HG03175 (cell line): Measurements from ENCODE around the gene ZNF385B.

ENCODE experiments used
- ATAC-seq: cut with Tn5 transposase; IDR thresholded peaks from one replicate; pipeline ENCODE4 v1.9.1; 2021; ENCODE audit warnings: mild to moderate bottlenecking, moderate library complexity; ENCODE audit not compliant: unreplicated experiment

Gene ZNF385B

DNA sequence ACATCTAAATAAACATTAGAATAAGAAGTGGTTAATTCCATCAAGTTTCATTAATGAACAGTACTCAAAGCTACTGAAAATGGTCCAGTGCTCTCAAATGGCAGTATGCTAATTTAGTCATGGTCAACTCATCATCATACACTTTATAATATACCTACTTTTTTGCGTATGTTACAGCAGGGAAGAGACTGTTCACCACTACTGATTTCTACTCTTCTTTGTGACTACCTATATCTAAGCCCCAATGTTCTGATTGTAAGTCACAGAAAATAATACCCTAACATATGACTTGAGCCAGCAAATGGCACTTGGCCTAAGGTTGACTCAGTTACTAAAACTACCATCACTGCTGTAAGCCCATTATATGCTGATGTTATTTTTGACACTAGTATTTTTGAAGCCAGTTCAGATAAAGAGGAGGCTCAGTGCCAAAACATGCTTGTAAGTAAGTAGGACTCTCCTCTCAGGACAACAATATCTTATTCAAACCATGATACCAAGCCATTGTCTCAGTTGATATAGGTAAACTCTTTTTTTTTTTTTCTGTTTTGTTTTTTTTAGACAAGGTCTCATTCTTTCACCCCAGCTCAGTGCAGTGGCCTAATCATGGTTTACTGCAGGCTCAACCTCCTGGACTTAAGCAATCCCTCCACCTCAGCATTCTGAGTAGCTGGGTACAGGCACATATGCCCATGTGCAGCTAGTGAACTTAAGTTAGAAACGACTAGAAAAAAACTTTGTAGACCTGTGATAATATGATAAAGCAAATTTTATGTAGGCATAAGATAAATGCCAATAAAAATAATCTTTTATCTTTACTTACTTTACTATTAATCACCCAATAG lies 266.9 kb downstream of the ZNF385B start:
- no peak for ATAC-seq

DNA sequence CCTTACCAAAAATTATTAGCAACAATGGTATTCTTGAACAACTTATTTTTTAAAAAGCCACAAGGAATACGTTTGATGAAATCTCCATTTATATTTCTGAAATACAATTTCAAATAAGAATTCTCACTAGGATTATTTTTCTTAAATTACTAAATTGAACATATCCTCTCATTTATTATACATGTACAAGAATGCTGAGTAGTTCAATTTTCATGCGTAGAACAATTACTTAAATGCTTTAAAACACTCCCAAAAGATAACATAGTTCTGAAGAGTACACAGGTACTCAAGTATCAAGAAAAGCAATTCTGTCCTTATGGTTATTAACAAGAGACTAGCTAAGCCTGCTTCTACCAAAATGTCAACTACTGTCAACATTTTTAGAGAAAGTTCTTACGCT lies 268.1 kb downstream of the ZNF385B start:
- ATAC-seq = no peak

DNA sequence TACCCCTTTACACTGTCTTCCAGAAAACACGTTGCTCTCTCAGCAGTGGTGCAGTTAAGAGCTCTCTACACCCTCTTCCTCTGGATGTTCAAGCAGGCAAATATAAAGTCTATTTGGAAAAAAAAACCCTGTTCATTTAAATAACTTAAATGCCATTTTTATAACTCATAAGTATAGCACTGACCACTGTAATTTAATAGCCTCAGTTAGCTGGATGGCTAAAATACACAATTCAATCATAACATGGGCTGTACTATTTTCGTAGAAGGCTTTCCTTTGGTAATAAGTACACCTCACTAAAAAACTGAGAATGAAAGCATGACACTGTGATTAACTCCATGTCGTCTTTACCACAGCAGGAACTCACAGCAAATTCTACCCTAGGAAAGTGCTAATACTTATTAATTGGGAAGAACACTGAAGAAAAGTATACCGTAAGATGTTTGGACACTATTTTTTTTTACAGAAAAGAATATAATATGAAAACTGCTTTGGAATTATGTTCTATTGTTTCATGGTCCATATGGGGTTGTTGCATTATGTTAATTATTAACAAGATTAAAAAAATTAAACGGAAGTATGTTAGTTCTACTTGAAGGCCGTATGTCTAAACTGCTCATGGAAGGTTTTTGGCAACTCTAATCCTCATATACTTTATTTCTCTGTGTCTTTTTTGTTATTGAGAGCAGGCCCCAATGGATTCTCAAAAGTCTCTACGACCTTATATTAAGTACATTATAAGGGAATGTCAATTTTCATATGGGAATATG lies 269.1 kb downstream of the ZNF385B start:
- ATAC-seq = no peak

DNA sequence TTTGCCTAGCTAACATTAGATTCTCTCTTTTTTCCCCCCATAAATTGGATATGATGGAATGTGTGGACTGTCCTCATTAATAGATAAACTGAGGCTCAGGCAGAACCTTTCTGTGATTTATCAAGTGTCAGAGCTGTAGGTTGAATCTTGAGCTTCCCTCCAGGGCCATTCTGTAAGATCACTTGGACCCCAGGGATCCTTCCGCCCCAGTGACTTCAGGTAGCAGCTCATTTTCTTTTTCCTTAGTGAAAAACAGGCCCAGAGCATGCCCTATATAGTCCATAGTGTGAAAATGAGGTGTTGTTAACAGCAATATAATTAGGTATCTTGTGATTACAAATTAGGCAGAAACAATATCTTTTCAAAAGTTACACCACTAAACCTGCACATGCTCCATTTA lies 269.7 kb downstream of the ZNF385B start:
- no peak for ATAC-seq

DNA sequence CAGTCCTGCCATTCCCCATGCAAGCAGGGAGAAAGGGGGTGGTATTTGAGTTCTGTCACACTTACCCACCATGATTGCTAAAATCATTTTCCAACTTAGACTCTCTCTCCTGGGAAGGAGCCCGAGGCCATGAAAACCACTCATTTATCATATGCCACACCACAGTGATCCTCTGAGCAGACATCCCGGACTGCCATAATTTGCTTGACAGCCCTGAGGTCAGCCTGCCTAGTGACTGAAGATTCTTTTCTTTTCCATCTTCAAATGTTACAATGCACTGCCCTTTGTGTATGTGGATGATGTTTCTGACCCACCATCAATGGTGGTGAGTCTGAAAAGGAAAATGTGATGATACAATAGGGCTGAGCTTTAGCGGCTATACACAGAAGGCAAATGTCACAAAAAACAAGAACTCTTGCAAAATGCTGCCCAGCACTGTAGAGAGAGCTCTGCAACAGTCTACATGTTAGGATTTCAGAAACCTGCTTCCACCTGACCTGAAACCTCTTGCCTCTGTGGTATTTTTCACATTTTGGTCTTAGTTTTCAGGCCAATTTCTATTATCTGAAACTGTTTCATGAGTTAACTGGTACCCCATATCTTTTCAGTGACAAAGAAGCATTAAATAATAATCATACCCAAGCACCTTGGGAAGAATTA lies 272.8 kb downstream of the ZNF385B start:
- ATAC-seq = no peak

DNA sequence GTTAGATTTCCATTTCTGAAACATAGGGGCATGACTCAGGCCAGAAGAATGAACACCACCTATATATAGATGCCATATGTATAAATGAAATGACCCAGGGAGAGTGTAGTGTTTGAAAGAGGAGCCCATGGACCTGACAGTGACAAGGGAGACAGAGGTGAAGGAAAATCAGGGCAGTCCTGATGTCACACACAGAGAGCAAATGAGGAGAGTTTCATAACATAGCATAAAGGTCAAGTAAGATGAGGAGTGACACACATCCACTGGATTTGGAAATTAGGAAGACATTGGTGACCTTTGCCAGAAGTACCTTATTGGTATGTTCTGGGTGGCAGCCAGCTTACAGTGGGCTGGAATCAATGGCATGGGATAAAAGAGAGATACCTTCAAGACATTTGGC lies 276.7 kb downstream of the ZNF385B start:
- ATAC-seq = no peak

DNA sequence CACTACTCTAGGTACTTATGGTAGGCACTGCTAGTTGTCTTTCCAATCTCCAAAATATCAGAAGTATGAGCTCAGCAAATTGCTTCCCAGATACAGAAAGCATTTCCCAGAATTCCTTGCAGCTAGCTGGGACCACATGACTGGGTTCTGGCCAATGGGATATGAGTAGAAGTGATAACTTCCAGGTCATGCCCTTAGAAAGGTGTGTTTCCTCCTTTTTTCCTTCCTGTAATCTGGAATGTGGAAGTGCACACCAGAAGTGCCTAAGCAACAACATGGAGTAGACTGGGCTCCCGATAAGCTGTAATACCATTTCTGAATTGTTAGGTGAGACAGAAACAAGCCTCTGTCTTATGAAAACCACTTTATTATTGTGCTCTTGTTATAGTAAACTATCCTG lies 279.8 kb downstream of the ZNF385B start:
- ATAC-seq = no peak

DNA sequence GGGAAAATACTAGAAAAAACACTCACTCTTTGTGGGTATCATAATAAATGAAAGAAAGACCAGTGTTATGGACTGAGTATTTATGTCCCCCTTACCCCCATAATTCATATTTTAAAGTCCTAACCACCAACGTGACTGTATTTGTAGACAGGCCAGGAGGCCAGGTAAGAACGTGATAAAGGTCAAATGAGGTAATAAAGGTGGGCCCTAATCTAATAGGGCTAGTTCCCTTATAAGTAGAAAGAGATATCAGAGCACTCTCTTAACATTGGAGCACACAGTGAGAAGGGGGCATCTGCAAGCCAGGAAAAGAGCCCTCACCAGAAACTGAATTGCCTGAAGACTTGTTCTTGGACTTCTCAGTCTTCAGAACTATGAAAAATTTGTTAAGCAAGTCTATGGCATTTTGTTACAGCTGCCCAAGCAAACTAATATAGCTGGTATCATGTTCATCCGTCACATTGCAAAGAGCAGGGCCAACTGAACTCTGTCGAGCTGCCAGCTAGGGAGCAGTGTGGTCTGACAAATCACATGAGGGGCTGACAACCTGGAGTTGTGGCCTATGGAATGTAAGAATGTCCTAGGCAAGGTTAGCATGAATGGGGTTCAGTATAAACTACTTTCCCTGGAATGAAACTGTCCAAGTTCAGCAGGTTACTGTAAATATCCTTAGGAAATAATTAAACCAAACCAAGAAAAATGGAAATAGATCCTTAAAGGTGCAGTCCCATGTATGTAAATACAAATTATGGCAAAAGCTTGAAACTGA lies 280.9 kb downstream of the ZNF385B start:
- no peak for ATAC-seq

DNA sequence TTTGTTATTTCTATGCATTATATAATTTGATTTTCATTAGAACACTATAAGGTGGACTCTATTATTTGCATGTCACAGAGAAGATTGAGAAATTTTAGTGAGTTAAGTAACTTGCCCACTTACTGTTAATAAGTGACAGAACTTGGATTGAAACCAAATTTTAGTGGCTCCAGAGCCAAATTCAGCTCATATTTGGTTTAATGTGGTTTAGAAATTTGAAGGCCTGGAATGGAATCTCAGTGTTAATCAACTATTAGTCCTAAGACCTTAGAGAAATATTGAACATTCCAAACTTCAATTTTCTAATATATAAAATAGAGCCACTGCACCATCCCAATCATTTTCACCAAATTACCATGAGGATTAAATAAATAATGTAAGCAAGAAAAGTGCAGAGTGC lies 281.6 kb downstream of the ZNF385B start:
- no peak for ATAC-seq

DNA sequence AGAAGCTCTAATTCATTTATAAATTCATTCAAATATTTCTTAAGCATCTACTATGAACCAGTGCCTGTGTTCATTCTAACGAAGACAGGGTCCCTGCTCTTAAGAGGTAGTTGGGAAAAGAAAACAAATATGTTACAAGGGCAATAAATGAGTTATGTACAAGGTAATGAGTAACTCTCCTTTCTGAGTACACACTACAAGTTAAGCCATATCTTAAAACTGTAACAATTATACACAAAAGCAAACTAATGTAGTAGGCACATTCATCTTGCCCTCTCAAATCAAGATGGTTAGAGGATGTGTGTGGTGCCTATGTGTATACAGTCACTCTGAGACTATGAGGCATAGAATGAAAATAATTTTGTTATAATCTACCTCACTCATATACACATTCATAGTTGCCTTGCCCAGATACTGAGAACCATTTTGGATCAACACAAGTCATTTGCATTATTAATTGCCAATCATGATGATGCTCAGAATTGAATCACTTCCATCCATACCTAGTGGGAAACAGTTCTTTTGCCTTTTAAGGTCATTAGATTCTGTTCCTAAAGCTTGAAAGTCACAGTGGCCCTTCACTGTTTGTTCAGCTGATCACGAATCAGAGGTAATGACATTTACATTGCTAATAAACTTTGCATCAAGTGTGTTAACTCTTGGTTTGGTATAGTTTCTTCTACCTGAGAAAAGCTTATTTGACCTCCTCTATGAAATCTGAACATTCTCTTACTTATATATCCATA lies 283.1 kb downstream of the ZNF385B start:
- ATAC-seq = no peak

DNA sequence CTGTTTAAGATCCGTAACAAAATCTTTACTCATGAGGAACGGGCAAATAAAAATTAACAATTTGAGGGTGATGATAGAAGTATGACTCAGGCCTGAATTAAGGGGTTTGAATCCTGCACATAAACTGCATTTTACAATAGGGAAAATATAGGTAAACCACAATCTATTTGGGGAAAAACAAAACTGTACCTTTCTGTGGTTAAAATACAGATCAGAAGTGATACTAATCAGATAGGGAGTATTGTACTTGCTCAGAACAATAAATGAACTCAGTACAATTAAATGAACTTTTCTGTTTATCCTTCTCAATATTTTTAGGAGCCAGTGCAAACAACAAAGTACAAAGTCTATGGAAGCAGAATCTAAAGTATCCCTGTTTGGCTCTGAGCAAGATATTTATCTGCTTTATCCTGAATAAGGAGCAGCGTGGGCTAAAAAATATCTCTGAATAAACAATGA lies 287.3 kb downstream of the ZNF385B start:
- ATAC-seq = no peak

DNA sequence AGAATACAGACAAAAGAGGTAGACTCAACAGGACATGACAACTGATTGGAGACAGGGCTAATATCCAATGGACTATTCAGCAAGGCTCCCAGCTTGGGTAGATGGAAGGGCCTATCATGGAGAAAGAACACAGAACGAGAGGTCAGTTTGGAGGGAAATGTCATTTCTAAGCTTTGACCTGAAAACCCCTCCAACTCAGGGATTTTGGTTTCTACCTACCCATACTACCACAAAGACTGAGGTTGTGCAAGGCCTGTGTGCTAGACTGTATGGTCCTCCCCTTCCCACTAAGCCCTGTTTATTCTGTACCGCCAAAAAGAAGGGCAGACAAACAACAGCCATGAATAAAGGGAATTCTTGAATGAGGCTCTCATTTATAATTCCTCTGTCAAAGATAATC lies 288.9 kb downstream of the ZNF385B start:
- ATAC-seq = no peak

DNA sequence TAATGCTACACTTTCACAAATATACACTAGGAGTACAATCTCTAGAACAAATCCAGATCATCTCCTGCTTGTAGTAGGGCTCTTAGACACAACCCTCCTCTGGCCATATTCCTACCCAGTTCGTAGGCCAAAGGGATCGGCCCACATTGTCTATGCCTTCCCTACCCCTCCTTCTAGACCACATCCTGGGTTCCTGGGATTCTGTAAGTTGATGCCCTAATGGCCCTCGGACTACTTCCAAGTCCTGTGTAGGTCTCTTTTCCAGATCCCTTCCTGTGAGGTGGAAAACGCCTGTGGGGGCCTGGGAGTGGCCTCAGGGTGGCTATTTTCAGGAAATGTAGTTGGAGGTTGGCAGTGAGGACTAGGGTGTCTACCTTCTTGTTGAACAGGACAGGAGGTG lies 289.7 kb downstream of the ZNF385B start:
- no peak for ATAC-seq

DNA sequence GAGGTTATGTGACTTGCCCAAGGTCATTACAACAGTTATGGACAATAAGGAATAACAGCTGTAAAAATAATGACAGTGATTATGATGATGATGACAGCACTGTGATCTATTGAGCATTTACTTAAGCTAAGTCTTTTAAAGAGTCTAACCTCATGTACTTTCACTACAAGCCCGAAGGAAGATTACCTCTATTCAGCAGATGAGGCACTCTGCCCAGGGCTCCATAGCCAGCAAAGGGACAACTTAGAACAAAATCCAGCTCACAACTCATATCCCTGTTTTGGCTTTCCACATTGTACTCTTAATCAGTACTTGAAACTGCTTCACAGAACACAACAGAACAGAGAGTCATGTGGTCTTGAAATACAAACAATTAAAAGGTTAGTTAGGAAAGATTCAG lies 290.2 kb downstream of the ZNF385B start:
- no peak for ATAC-seq

DNA sequence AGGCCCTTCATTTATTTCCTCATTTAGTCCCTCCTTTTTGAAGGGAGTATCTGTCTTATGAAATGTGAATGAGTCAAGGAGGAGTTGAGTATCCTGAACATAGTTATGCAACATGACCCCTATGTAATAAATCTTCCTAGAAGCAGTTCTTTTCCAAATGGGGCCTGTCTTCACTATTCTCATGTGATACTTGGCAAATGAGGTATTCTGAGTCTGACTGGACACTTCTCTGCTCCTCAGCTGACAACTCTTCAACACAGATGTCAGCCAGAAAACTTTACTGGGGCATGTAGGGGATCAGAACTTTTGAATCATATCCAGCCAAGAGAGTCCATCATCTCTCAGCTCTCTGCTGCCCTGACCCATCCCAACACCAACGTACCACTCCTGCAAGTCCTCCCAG lies 291.6 kb downstream of the ZNF385B start:
- no peak for ATAC-seq

DNA sequence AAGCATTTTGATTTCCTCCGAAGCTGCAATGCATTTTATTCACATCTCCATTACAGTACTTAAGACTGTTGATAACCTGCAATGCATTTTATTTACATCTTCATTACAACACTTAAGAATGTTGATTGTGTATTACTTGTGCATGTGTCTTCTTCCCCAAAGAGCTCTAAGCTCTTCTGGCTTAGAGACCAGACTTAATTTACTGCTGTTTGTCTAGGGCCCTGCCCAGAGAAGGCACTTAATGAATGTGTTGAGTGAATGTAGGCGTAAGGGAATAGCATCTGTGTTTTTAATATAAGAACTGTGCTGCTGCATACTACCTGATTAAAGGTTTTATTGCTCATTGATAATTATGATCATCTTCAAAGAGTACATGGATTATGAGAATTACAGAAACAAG lies 295.6 kb downstream of the ZNF385B start:
- no peak for ATAC-seq

DNA sequence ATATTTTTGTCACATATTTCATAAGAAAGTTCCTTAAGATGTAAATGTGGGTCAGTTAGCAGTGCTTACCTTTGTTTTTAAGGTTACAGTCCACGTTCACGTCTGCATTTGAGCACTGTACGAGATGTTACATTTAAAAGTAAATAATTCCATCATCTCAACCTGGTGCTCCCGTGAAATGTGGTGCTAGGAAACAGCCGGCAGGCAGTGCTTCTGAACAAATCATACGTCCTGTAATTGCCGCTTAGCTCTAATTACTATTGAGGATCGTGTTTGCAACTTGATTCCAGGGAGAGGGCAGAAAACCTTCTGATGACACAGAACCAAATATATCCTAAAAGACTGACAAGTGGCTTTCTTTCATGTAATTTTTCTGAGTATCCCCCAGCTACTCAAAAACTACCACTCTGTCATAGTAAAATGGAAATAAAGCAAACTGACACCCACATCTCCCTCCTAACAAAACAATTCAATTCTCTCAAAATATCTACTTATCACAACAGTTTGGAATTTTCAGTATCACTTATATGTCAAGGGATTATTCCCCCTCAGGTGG lies 299.0 kb downstream of the ZNF385B start:
- ATAC-seq = no peak

DNA sequence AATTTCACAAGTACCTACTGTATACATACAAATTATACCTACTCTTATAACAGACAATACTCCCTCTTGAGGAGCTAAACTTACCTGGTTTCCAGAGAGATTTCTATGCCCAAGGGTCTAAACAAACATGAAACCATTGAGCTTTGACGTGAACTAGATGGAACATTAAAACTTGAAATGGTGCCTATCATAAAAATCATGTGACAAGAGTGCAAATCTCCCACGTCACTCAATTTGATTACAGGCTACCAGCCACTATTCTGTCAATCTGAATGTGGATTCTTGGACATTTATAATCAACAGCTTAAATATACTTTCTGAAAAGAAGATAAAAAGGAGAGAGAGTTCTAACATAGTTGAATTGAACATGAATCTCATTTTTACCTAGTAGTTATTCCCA lies 299.7 kb downstream of the ZNF385B start:
- ATAC-seq = no peak

DNA sequence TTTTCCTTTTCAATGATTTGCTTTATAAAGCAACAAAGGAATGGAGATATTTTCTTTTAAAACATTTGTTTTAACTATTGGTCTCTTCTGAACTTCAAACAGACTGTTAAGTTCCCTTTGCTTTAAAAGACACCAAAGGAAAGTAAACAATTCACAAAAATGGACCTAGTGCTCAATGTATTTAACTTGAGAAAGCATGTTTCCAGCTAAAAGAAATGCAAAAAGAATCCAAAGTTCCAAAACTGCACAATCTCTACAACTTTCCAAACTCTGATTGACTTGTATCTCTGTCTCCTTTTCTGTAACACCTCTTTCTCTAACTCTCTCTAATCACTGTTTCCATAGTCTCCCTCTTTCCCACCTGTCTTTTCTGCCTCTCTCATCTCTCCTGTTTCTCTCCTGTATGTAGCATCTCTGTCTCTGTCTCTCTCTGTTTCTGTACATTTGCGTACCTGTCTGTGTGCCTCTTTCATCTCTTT lies 301.1 kb downstream of the ZNF385B start:
- ATAC-seq = no peak
